ENCODE results near the gene MYO19. TPM values are rescaled to one million over a fixed set of nuclear protein-coding genes. Genes with fewer than 3 reads are reported as not detected.

Gene MYO19
- total and polyA plus RNA-seq, 9 of the 15 experiments (the other 6 are each of a cell fraction or from before 2014, with no cell fraction given), result 21.6 to 176 (median 129) TPM

- TF ChIP-seq E2F5 (CRISPR knock-in tag; IDR thresholded peaks at IDR 0.05) (no peak), TRIM24 (IDR thresholded peaks at IDR 0.05) (no peak), NELFE (IDR thresholded peaks at IDR 0.05; ENCODE audit: insufficient read depth, insufficient read length) (no peak), FIP1L1 (IDR thresholded peaks at IDR 0.05; ENCODE audit: low read depth, low read length, poor library complexity, severe bottlenecking) (peak; percentile 32), JUND (IDR thresholded peaks at IDR 0.05; ENCODE audit: borderline replicate concordance, low read depth, low read length) (peak; percentile 43; the same call in 1 of the 2 replicates), JUND (tag; IDR thresholded peaks at IDR 0.05; ENCODE audit: borderline replicate concordance, low read depth, low read length) (peak; percentile 35; the same call in 1 of the 3 replicates), ZNF24 (IDR thresholded peaks at IDR 0.05) (no peak), DACH1 (IDR thresholded peaks at IDR 0.05; ENCODE audit: partially characterized antibody) (no peak), ATF3 (IDR thresholded peaks at IDR 0.05) (no peak), ATF3 (CRISPR knock-in tag; conservative IDR thresholded peaks at IDR 0.05) (no peak), ZNF592 (IDR thresholded peaks at IDR 0.05) (no peak), ZNF311 (CRISPR knock-in tag; IDR thresholded peaks at IDR 0.05) (no peak), ZBTB11 (CRISPR knock-in tag; IDR thresholded peaks at IDR 0.05) (peak in 1 of 3 experiments; percentile 59; a peak in 2 of 6 replicates), ZFX (CRISPR knock-in tag; IDR thresholded peaks at IDR 0.05) (no peak), ETS1 (conservative IDR thresholded peaks at IDR 0.05; ENCODE audit: control insufficient read depth, low read depth, low read length) (peak; percentile 57), TFAM (CRISPR knock-in tag; conservative IDR thresholded peaks at IDR 0.05) (no peak)
Observed at GRCh38 chr17:36463916-36464764, 70.5 kb downstream of the MYO19 start (continued).

Data from K562 (cell line).